ENCODE data around the gene REV3L.

DNA sequence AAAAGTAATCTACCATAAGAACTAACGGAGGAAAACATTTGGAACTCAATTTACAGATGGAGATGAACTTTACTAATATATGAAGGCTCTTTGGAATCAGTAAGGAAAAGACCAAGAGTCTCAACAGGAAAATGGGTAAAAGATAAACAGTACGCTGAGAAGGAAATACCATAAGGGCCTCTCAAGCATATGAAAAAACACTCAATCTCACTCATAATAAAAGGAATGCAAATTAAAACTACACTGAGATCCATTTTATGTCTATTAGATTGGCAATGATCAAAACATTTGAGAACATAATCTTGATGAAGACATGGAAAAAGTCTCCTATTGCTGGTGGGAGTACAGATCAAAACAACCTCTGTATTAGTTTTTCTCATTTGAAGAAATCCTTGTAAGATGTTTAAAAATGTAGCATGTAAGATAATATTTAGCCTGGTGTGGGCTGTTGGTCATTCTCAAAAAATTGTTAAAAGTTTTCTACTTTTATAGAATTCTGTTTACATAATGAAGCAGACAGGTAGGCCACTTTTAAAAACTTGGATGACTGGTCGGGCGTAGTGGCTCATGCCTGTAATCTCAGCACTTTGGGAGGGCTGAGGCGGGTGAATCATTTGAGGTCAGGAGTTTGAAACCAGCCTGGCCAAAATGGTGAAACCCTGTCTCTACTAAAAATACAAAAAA is 14.5 kb downstream of the REV3L start:
- TF ChIP-seq, protein P1, sequence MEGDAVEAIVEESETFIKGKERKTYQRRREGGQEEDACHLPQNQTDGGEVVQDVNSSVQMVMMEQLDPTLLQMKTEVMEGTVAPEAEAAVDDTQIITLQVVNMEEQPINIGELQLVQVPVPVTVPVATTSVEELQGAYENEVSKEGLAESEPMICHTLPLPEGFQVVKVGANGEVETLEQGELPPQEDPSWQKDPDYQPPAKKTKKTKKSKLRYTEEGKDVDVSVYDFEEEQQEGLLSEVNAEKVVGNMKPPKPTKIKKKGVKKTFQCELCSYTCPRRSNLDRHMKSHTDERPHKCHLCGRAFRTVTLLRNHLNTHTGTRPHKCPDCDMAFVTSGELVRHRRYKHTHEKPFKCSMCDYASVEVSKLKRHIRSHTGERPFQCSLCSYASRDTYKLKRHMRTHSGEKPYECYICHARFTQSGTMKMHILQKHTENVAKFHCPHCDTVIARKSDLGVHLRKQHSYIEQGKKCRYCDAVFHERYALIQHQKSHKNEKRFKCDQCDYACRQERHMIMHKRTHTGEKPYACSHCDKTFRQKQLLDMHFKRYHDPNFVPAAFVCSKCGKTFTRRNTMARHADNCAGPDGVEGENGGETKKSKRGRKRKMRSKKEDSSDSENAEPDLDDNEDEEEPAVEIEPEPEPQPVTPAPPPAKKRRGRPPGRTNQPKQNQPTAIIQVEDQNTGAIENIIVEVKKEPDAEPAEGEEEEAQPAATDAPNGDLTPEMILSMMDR (conservative IDR thresholded peaks at IDR 0.05; ENCODE audit: low read length), result no peak
- no peak for TF ChIP-seq EZH2phosphoT487 (IDR thresholded peaks at IDR 0.05; ENCODE audit: borderline replicate concordance)

Data from Loucy (cell line).